ENCODE data around the gene NBAS. TPM values are rescaled to one million over a fixed set of nuclear protein-coding genes. Genes with fewer than 3 reads are reported as not detected.

The NBAS gene
- total RNA-seq (2022) (46.4 and 55.6 TPM in 2 replicates), Bru-seq, nascent RNA (percentile 89 among the genes with signal in this experiment), BruChase-seq, experiment 1, labeled RNA remaining after a 6-hour chase (percentile 78 among the genes with signal in this experiment), BruChase-seq, experiment 2, labeled RNA remaining after a 2-hour chase (percentile 84 among the genes with signal in this experiment)
- long read RNA-seq, full-length matches to known transcripts = 11 of 30 reads
- long read RNA-seq, partial matches to known transcripts = 10 of 30 reads
- long read RNA-seq, other reads (novel, unspliced or antisense) = 9 of 30 reads

- Mint-ChIP-seq H3K4me1 (ENCODE audit: insufficient read depth, unreplicated experiment) (peaks cover 24% of the 10 kb centered on the region), H3K4me3 (ENCODE audit: unreplicated experiment) (peak within 1 kb of the TSS; percentile 98), H3K36me3 (ENCODE audit: insufficient read depth, unreplicated experiment) (peaks cover 6% of the 10 kb centered on the region), H3K9me3 (ENCODE audit: unreplicated experiment) (no peaks in the 10 kb centered on the region), H3K27me3 (ENCODE audit: insufficient read depth, unreplicated experiment) (no peaks in the 10 kb centered on the region), H3K27ac (ENCODE audit: low read depth, unreplicated experiment) (peak within 1 kb of the TSS; percentile 94)
- DNase-seq (ENCODE audit: unreplicated experiment) = peak; percentile 90
- no TSS peak for BruUV-seq (replicated peaks)
- ChIA-PET POLR2A (interaction anchor here (0.6 to 1.8 kb wide), 13 partner anchors 8 to 1089 kb away, joined by 3 to 13 read pairs (median 3); partner anchors contain the start of gene DDX1), CTCF (interaction anchor here (0.7 to 4.7 kb wide), 3 partner anchors 10 to 535 kb away, joined by 3 to 34 read pairs (median 3); no protein-coding TSS in a partner anchor)
- intact Hi-C loops (cut with micrococcal nuclease) = loop anchor here (2.0 kb wide), 1 partner anchor 30 kb away; the partner anchor contains the start of gene DDX1
- no peak for TF ChIP-seq CTCF (IDR thresholded peaks at IDR 0.05; ENCODE audit: unreplicated experiment)
Observed at GRCh38 chr2:15560988-15561573, at the start of gene NBAS. TSS of gene NBAS (minus strand) at chr2:15561334. CDS start at chr2:15561304, 30 bp downstream.

DNA sequence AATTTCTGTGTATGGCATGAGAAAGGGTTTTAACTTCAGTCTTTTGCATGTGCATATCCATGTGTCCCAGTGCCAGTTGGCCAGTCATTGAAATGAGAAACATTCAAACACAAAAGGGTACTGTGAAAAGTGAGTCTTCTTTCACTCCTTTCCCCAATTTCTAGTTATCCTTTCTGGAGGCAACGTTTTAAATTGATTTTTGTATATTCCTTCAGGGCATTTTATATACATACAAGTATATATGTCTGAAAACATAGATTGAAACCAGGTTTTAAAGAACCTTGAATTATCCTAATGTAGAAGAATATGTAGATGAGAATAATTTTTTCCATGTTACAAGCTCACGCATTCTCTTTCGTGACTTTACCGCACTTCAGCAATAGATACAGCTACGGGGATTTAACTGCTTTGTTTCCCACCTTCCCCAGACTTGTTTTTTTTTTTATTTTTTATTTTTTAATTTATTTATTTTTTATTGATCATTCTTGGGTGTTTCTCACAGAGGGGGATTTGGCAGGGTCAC is 49.4 kb upstream of the NBAS start:
- BruUV-seq (replicated peaks) = no TSS peak
- Mint-ChIP-seq H3K36me3 (ENCODE audit: insufficient read depth, unreplicated experiment) (peaks cover 88% of the 10 kb centered on the region), H3K27ac (ENCODE audit: low read depth, unreplicated experiment) (peak overlapping the region; percentile 16), H3K4me1 (ENCODE audit: insufficient read depth, unreplicated experiment) (no peaks in the 10 kb centered on the region), H3K9me3 (ENCODE audit: unreplicated experiment) (no peaks in the 10 kb centered on the region), H3K4me3 (ENCODE audit: unreplicated experiment) (no peak overlapping the region), H3K27me3 (ENCODE audit: insufficient read depth, unreplicated experiment) (no peaks in the 10 kb centered on the region)
- DNase-seq (ENCODE audit: unreplicated experiment) = no peak
- TF ChIP-seq CTCF (IDR thresholded peaks at IDR 0.05; ENCODE audit: unreplicated experiment) = no peak
- ChIA-PET POLR2A (interaction anchor here (0.6 to 0.7 kb wide), 2 partner anchors 34 to 389 kb away, joined by 3 read pairs; no protein-coding TSS in a partner anchor), CTCF (interaction anchor here (1.3 kb wide), 1 partner anchor 999 kb away, joined by 3 read pairs; no protein-coding TSS in a partner anchor)
- intact Hi-C loops (cut with micrococcal nuclease) = no loop called here

GRCh38 chr2:15609341-15610042 is 48.4 kb upstream of the NBAS start:
- no peaks in the 10 kb centered on the region for H3K9me3 Mint-ChIP-seq (ENCODE audit: unreplicated experiment)
- DNase-seq (ENCODE audit: unreplicated experiment) = no peak
- peaks cover 88% of the 10 kb centered on the region for H3K36me3 Mint-ChIP-seq (ENCODE audit: insufficient read depth, unreplicated experiment)
- BruUV-seq (replicated peaks) = no TSS peak
- CTCF ChIA-PET = interaction anchor here (1.3 kb wide), 1 partner anchor 1000 kb away, joined by 3 read pairs; no protein-coding TSS in a partner anchor
- intact Hi-C loops (cut with micrococcal nuclease) = no loop called here
- H3K4me3 Mint-ChIP-seq (ENCODE audit: unreplicated experiment) = no peak overlapping the region
- H3K27me3 Mint-ChIP-seq (ENCODE audit: insufficient read depth, unreplicated experiment) = no peaks in the 10 kb centered on the region
- POLR2A ChIA-PET = interaction anchor here (0.7 to 1.7 kb wide), 3 partner anchors 9 to 17 kb away, joined by 3 to 8 read pairs (median 6); no protein-coding TSS in a partner anchor
- no peaks in the 10 kb centered on the region for H3K4me1 Mint-ChIP-seq (ENCODE audit: insufficient read depth, unreplicated experiment)
- TF ChIP-seq CTCF (IDR thresholded peaks at IDR 0.05; ENCODE audit: unreplicated experiment) = no peak
- H3K27ac Mint-ChIP-seq (ENCODE audit: low read depth, unreplicated experiment) = peak overlapping the region; percentile 16

Measured in MCF 10A (cell line).